GM12864 (cell line): Measurements from ENCODE around the gene LIM2.

ENCODE experiments used
- DNase-seq: peaks from one replicate; pipeline ENCODE4 v3.0.0-alpha.2; 2011; ENCODE audit warnings: low read depth
- H3K4me3 ChIP-seq: 2 replicates; pipeline ENCODE4 v1.5.1; 2011; ENCODE audit warnings: mild to moderate bottlenecking, low read depth, low read length, control low read depth
- TF ChIP-seq, protein P1 (sequence below): IDR thresholded peaks from 2 replicates; pipeline ENCODE4 v1.5.1; 2011; ENCODE audit warnings: low read depth, mild to moderate bottlenecking, moderate library complexity, low read length, control low read depth, inconsistent platforms; ENCODE audit errors: missing control alignments

The LIM2 gene, protein sequence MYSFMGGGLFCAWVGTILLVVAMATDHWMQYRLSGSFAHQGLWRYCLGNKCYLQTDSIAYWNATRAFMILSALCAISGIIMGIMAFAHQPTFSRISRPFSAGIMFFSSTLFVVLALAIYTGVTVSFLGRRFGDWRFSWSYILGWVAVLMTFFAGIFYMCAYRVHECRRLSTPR

DNA sequence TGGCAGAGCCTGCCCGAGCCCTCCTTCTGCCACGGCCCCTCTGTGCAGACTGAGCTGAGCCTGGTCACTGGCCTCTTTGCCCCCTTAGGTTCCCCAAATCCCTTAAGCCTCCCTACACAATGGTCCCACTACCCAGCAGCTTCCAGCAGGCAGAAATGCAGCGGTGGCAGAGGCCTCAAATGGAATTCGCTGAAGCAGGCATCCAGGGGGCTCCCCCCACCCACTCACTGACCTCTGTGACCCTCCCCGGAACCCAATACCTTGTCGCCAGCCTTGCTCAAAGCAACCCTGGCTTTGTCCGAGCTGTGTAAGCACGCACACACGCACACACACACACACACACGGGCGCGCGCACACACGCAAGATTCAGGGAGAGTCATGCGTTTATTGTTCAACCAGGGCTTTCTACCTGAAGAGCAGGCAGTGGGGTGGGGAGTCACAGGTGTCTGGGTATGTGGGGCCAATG is at the start of gene LIM2:
LIM2 (minus strand) TSS at position 51 of the 466 bp plus-strand sequence. CDS start 531 bp downstream, outside the sequence.
- no peak within 1 kb of the TSS for H3K4me3 ChIP-seq
- DNase-seq: no peak
- TF ChIP-seq, protein P1, sequence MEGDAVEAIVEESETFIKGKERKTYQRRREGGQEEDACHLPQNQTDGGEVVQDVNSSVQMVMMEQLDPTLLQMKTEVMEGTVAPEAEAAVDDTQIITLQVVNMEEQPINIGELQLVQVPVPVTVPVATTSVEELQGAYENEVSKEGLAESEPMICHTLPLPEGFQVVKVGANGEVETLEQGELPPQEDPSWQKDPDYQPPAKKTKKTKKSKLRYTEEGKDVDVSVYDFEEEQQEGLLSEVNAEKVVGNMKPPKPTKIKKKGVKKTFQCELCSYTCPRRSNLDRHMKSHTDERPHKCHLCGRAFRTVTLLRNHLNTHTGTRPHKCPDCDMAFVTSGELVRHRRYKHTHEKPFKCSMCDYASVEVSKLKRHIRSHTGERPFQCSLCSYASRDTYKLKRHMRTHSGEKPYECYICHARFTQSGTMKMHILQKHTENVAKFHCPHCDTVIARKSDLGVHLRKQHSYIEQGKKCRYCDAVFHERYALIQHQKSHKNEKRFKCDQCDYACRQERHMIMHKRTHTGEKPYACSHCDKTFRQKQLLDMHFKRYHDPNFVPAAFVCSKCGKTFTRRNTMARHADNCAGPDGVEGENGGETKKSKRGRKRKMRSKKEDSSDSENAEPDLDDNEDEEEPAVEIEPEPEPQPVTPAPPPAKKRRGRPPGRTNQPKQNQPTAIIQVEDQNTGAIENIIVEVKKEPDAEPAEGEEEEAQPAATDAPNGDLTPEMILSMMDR: no peak

DNA sequence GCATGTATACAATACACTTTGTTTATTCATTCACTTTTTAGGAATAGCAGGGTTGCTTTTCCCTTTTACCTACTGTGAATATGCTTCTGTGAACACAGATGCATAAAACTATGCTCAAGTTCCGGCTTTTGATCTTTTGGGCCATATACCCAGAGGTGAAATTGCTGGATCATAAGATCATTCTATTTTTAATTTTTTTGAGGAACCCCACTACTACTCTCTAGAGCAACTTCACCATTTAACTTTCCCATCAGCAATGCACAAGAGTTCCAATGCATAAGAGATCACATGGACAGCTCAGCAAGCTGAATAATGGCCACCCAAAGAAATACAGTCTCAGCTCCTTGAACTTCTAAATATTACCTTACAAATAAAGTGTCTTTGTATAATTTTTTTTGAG is 46.7 kb upstream of the LIM2 start:
- TF ChIP-seq, protein P1: no peak
- no peak overlapping the region for H3K4me3 ChIP-seq

DNA sequence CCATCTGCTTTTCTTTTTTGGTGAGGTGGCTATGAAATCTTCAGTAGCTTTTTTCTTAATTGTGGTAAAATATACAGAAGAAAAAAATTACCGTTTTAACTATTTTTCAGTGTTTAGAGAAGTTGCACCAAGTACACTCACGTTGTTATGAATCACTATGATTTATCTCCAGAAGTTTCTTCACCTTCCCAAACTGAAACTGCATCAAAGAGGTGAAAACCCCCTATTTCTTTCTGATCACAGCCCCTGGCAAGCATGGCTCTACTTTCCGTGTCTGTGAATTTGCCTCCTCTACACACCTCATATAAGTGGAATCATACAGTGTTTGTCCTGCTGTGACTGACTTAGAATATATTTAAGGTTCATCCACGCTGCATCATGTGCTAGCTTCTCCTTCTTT is 45.3 kb upstream of the LIM2 start:
- H3K4me3 ChIP-seq: no peak overlapping the region
- TF ChIP-seq, protein P1: no peak
- no peak for DNase-seq

More for the DNA sequence above, 46.7 kb upstream of the LIM2 start:
- no peak for DNase-seq

DNA sequence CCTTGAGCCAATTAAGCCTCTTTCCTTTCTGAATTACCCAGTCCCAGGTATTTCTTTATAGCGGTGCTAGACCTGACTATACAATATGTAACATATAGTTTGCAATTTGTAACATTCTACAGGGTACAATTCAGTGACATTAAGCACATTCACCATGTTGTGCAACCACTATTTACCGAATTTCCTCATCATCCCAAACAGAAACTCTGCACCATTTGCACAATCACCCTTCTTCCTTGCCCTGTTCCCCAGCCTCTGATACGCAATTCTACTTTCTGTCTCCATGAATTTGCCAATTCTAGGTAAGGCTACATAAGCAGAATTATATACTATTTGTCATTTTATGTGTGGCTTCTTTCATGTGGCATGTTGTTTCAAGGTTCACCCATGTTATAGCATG is 43.4 kb upstream of the LIM2 start:
- H3K4me3 ChIP-seq: no peak overlapping the region
- TF ChIP-seq, protein P1: no peak
- DNase-seq: no peak

DNA sequence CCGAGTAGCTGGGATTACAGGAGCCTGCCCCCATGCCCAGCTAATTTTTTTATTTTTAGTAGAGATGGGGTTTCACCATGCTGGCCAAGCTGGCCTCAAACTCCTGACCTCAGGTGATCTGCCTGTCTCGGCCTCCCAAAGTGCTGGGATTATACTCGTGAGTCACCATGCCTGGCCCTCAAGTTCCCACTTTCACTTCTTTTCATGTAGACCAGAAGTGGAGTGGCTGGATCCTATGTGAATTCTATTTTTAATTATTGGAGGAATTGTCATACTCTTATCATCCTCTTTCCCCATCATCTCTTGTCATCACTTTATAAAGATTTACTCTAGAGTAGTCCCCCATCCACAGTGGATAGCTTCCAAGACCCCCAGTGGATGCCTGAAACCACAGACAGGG is 42.4 kb upstream of the LIM2 start:
- no peak for DNase-seq
- H3K4me3 ChIP-seq: no peak overlapping the region
- TF ChIP-seq, protein P1: no peak

DNA sequence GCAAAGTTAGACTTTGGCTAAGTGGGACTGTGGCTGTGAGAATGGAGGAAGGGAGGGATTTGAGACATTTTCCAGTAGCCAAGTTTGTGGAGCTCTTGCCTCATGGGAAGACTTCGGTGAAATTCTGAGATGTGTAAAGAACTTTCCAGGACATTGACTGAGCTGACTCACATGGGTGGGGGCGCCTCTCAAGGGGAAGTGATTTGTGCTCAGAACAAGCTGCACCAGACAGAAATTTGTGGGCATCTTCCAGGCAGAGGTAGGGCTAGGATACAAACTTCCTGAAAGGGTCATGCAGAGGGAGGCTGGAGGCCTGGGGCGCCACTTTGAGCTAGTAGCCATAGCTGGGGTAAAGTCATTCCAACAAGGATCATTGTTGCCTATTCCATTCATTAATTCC is 39.4 kb upstream of the LIM2 start:
- H3K4me3 ChIP-seq: no peak overlapping the region
- no peak for DNase-seq
- TF ChIP-seq, protein P1: no peak

DNA sequence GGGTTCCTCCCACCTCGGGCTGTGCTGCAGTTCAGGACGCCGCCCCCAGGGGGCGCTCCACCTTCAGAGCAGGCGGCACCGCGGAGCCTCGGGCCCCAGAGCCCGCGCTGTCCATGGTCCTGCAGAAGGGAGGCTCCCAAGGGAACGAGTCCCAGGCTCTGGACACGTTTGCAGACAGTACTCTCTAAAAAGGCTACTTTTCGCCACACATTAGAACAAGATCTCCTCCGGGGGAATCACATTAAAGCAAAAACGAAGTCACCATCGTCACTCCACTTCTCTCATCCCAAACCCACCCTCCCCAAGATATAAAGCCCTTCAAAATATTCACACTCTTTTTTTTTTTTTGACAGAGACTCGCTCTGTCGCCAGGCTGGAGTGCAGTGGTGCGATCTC is 34.3 kb upstream of the LIM2 start:
- DNase-seq: no peak
- H3K4me3 ChIP-seq: no peak overlapping the region
- TF ChIP-seq, protein P1: peak; percentile 99
